ENCODE results near the gene CELF1. TPM values are rescaled to one million over a fixed set of nuclear protein-coding genes. Genes with fewer than 3 reads are reported as not detected.

Gene CELF1
- polyA plus RNA-seq, 1 of the 3 experiments (the other 2 are of a cell fraction) = 47.5 TPM

GRCh38 chr11:47592251-47592650 is 39.3 kb upstream of the CELF1 start:
- no peak for TF ChIP-seq SIN3A (IDR thresholded peaks at IDR 0.05; ENCODE audit: borderline replicate concordance, low read depth, low read length)
- no peak for TF ChIP-seq ELF1 (IDR thresholded peaks at IDR 0.05)
- no peak for TF ChIP-seq POLR2AphosphoS5 (IDR thresholded peaks at IDR 0.05; ENCODE audit: low read depth, low read length)
- no peak for TF ChIP-seq MXI1 (IDR thresholded peaks at IDR 0.05; ENCODE audit: low read depth, low read length)
- TF ChIP-seq EZH2phosphoT487 (IDR thresholded peaks at IDR 0.05; ENCODE audit: borderline replicate concordance, low read depth) = no peak
- TF ChIP-seq, protein P1, sequence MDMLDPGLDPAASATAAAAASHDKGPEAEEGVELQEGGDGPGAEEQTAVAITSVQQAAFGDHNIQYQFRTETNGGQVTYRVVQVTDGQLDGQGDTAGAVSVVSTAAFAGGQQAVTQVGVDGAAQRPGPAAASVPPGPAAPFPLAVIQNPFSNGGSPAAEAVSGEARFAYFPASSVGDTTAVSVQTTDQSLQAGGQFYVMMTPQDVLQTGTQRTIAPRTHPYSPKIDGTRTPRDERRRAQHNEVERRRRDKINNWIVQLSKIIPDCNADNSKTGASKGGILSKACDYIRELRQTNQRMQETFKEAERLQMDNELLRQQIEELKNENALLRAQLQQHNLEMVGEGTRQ (IDR thresholded peaks at IDR 0.05; ENCODE audit: borderline replicate concordance, low read depth, low read length) = no peak
- TF ChIP-seq RCOR1 (IDR thresholded peaks at IDR 0.05; ENCODE audit: low read length) = no peak
- no peak for TF ChIP-seq TEAD4 (IDR thresholded peaks at IDR 0.05; ENCODE audit: borderline replicate concordance, insufficient read depth)
- TF ChIP-seq, protein P2, sequence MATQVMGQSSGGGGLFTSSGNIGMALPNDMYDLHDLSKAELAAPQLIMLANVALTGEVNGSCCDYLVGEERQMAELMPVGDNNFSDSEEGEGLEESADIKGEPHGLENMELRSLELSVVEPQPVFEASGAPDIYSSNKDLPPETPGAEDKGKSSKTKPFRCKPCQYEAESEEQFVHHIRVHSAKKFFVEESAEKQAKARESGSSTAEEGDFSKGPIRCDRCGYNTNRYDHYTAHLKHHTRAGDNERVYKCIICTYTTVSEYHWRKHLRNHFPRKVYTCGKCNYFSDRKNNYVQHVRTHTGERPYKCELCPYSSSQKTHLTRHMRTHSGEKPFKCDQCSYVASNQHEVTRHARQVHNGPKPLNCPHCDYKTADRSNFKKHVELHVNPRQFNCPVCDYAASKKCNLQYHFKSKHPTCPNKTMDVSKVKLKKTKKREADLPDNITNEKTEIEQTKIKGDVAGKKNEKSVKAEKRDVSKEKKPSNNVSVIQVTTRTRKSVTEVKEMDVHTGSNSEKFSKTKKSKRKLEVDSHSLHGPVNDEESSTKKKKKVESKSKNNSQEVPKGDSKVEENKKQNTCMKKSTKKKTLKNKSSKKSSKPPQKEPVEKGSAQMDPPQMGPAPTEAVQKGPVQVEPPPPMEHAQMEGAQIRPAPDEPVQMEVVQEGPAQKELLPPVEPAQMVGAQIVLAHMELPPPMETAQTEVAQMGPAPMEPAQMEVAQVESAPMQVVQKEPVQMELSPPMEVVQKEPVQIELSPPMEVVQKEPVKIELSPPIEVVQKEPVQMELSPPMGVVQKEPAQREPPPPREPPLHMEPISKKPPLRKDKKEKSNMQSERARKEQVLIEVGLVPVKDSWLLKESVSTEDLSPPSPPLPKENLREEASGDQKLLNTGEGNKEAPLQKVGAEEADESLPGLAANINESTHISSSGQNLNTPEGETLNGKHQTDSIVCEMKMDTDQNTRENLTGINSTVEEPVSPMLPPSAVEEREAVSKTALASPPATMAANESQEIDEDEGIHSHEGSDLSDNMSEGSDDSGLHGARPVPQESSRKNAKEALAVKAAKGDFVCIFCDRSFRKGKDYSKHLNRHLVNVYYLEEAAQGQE (IDR thresholded peaks at IDR 0.05; ENCODE audit: low read depth, low read length) = no peak
- no peak for TF ChIP-seq GATA2 (CRISPR knock-in tag; IDR thresholded peaks at IDR 0.05)
- no peak for TF ChIP-seq EP300 (IDR thresholded peaks at IDR 0.05; ENCODE audit: borderline replicate concordance in 1 of 2, low read depth in 1 of 2, low read length in 1 of 2)
- no peak for TF ChIP-seq SMC3 (IDR thresholded peaks at IDR 0.05; ENCODE audit: low read depth, low read length)
- TF ChIP-seq RXRA (IDR thresholded peaks at IDR 0.05; ENCODE audit: borderline replicate concordance, low read depth) = no peak
- TF ChIP-seq ZBTB33 (IDR thresholded peaks at IDR 0.05; ENCODE audit: borderline replicate concordance, low read depth) = no peak
- H4K20me1 ChIP-seq (ENCODE audit: insufficient read depth) = no peaks in the 10 kb centered on the region
- no peaks in the 10 kb centered on the region for H3F3A ChIP-seq (replicated peaks; ENCODE audit: insufficient read depth)
- no peak overlapping the region for H2AFZ ChIP-seq (ENCODE audit: low read depth)
- H3K4me3 ChIP-seq (ENCODE audit: low read depth in 2 of 2, low read length in 1 of 2) = no peak overlapping the region
- ChIA-PET POLR2A (no interaction called here), CTCF (interaction anchor here (0.9 to 1.1 kb wide), 2 partner anchors 25 to 40 kb away, joined by 3 read pairs; no protein-coding TSS in a partner anchor)
- H3K9me2 ChIP-seq = no peaks in the 10 kb centered on the region
- H3K4me1 ChIP-seq (ENCODE audit: control insufficient read depth in 1 of 2, insufficient read depth in 2 of 2, low read depth in 1 of 2, low read length in 1 of 2) = peaks cover 0 to 9% of the 10 kb centered on the region in 2 experiments; a peak in 1 of 4 replicates
- no peak overlapping the region for H3K9ac ChIP-seq
- no peaks in the 10 kb centered on the region for H3K79me2 ChIP-seq (ENCODE audit: insufficient read depth)
- 85% methylated on average over 4 of the region's 4 CpGs for WGBS (ENCODE audit: low lambda C conversion rate)
- H3K27me3 ChIP-seq (ENCODE audit: insufficient read depth) = peaks cover 13% of the 10 kb centered on the region; the same call in 1 of the 2 replicates
- H3K4me2 ChIP-seq = no peak overlapping the region
- no peaks in the 10 kb centered on the region for H3K9me3 ChIP-seq
- no peak overlapping the region for H3K27ac ChIP-seq (ENCODE audit: low read depth in 2 of 2, low read length in 1 of 2)
- no peak for DNase-seq
- H3K36me3 ChIP-seq (replicated peaks in 1 of 2; ENCODE audit: control insufficient read depth in 1 of 2, insufficient read depth in 2 of 2, low read length in 1 of 2) = no peaks in the 10 kb centered on the region
